GM21529 (cell line): ENCODE measurements around the gene MUC22.
"Not testable (repeated sequence)": the region's sequence is repeated elsewhere in the genome, so short reads cannot be mapped to it uniquely, and the experiment has no call there.

ENCODE experiments used
- ATAC-seq: cut with Tn5 transposase; IDR thresholded peaks from one replicate; pipeline ENCODE4 v1.9.1; 2021; ENCODE audit not compliant: unreplicated experiment

The MUC22 gene

DNA sequence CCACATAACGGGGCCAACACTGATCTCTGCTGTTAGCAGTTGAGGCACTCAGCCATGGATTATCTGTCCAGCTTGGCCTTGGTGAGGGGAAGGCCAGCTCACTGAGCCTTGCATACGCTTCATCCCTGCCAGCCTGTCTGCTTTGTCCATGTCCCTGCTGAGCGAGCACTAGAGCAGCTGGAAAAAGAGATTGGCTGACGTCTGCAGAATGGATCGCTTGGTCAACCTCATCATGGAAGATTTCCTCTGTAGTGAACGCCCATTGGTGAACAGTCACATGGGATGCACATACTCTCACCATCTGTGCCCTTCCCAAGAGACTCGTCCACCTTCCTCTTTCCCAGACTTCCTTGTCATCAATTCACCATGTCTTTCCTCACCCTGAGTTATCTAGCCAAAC is 26.9 kb downstream of the MUC22 start:
- no peak for ATAC-seq

GRCh38 chr6:31037682-31038081 is 27.4 kb downstream of the MUC22 start:
- no peak for ATAC-seq

DNA sequence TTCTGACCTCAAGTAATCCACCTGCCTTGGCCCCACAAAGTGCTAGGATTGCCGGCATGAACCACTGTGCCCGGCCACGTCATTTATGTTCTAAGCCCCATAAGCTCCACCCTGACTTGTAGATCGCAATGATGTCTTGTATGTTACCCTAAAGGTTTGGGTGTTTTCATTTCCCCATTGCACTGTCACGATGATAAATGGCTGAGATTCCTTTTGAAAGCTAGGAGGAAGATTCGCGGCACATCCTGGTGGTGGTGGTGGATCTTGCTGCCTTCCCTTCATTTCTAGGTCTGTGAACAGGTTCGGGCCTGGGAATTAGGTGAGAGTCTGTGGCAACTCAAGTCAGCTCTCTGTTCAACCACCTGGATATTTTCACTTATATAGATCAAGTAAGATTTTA is 28.3 kb downstream of the MUC22 start:
- ATAC-seq, result no peak

DNA sequence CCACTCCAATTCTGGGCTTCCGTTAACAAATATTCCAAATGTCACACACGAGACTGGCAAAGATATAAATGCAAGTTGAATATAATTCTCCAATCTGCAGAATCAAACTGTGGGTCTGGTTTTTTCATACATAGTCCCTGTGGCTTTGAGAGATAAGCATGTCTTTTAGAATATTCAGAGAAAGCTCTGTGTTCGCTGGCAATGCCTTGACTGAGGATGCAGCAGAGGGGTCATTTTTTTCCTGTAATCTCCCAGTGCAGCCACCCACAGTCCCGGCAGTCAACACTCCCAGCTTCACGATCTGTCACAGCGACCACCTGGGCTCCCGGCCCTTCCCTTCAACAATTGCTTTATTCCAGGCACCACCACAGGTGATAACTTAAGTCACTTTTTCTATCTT is 30.5 kb downstream of the MUC22 start:
- no peak for ATAC-seq

GRCh38 chr6:31041372-31041974 is 31.2 kb downstream of the MUC22 start:
- ATAC-seq, result no peak

DNA sequence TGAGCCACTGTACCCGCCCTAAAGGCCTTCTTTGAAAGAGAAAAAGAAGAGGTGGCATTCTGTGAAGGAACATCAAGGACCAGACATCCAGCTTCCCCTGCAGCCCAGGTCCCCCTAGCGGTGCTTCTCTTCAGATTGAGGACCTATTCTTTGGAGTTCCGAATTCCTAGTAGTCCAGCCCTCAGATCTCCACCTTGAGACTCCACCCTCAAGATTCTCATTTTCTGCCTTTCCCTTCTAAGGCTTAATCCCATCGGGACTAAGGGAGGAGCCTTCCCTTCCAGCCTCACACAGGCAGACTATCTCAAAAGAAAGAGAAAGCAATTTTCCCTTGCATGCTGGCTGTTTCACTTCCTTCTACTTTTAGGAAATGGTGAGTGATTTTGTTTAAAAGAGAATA is 32.5 kb downstream of the MUC22 start:
- ATAC-seq, result no peak

GRCh38 chr6:31048099-31048498 is 37.8 kb downstream of the MUC22 start:
- no peak for ATAC-seq

DNA sequence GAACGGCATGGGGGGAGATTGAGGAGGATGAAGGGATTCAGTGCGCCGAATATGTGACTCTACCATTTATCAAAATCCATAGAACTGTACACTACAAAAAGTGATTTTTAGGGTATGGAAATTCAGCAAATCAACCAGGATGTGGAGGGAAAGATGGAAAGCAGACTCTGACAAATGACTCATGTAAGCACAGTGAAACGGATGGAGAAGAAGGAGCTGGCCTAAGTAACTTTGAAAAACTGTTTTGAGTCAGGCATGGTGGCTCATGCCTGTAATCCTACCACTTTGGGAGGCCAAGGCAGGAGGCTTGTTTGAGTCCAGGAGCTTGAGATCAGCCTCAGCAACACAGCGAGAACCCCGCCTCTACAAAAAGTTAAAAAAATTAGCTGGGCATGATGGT is 39.2 kb downstream of the MUC22 start:
- no peak for ATAC-seq

- ATAC-seq, result not testable (repeated sequence)
Observed at GRCh38 chr6:31053187-31053586, 42.9 kb downstream of the MUC22 start.

- ATAC-seq, result no peak
Observed at GRCh38 chr6:31053873-31054272, 43.6 kb downstream of the MUC22 start.

- ATAC-seq, result no peak
Observed at GRCh38 chr6:31055441-31055840, 45.2 kb downstream of the MUC22 start.

- no peak for ATAC-seq
Observed at GRCh38 chr6:31057426-31058003, 47.2 kb downstream of the MUC22 start.

GRCh38 chr6:31058128-31058894 is 48.0 kb downstream of the MUC22 start:
- no peak for ATAC-seq

- ATAC-seq, result no peak
Observed at GRCh38 chr6:31060145-31060544, 49.9 kb downstream of the MUC22 start.

- no peak for ATAC-seq
Observed at GRCh38 chr6:31063906-31064435, 53.7 kb downstream of the MUC22 start.

DNA sequence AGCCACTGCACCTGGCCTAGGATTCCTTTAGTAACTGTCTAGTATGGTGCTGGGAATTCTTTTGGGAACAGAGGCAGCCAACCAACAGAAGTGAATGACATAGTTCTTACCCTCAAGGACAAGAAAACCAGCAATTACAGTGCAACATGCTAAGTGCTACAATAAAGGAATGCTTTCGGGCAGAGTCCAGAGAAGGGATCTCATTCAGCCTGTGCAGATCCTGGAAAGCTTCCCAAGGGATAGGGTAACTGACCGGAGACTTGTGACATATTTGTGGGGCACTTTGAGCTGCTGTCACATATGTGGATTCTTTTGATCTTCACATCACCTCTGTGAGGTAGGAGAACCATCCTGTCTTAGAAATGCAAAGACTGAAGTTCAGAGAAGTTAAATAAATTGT is 55.3 kb downstream of the MUC22 start:
- no peak for ATAC-seq

GRCh38 chr6:31067028-31067427 is 56.8 kb downstream of the MUC22 start:
- ATAC-seq, result not testable (repeated sequence)

DNA sequence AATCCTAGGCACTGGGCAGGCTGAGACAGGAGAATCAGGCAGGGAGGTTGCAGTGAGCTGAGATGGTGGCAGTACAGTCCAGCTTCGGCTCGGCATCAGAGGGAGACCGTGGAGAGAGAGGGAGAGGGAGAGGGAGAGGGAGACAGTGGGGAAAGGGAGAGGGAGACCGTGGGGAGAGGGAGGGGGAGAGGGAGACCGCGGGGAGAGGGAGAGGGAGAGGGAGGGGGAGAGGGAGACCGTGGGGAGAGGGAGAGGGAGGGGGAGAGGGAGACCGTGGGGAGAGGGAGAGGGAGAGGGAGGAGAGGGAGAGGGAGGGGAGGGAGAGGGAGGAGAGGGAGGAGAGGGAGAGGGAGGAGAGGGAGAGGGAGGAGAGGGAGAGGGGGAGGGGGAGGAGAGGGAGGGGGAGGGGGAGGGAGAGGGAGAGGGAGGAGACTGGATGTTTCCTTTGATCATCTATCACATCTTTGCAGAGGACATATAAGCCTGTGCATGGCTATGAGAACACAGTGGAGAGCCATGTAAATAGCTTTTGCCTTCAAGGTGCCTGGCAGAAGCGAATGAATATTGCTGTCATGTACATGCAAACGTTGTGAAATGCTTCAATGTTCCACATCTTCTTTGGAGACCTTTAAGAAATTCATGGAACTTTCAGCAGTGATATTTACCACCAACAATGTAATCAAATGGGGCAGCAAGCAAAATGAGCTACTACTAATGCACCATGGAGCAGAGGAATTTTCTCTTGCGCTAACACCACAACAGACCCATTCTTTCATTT is 57.8 kb downstream of the MUC22 start:
- not testable (repeated sequence) for ATAC-seq

DNA sequence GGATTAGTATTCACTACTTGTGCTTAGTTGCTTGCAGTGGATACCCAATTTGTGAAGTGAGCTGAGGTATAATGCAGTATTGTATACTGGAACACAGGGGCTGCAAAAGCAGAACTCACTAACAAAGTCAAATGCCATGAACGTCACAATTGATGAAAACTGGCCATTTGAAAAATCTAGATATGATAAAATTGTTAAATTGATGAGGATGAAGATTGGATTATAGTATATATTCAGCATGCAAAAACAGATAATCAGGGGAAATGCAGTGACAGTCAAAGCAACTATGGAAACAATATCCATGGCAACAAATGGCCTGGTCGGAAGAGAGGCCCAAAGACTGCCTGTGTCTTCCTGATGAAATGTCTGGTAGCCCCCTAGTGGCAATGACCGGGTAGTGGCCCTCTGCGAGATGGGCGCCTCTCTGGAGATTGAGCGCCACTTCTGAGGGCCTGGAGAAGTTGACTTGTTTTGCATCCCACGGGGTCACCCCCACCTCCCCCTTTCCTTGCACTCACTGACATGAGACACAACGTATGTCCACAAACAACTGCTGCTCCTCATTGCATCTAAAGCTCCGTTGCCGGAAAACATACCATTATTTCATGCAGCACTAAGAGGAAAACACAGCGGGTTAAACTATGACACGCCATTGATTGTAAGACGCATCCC is 58.5 kb downstream of the MUC22 start:
- ATAC-seq, result no peak

- no peak for ATAC-seq
Observed at GRCh38 chr6:31070711-31071197, 60.5 kb downstream of the MUC22 start.

DNA sequence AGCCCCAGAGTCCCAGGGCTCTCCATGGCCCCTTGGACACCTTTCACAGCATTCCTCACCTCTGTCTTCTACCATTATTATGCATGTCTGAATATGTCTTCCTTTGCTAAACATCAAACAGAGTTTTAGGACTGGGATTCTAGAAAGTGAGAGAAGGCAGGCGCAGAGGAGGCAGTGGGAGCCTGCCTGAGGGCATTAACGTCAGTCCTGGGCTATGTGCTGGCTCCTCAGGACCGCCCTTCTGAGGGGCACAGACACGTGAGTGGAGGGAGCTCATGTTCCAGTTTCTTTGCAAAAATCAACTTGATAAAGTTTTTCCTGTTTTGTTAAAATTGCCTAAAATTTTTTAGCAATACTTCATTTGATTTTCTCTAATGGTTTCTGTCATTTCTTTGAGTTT is 64.1 kb downstream of the MUC22 start:
- no peak for ATAC-seq
